A673 (cell line): ENCODE data around the gene CRISPLD2. TPM values are rescaled to one million over a fixed set of nuclear protein-coding genes. Genes with fewer than 3 reads are reported as not detected.
A peak's percentile ranks its signal among the peaks of the same experiment; 100 is the strongest.

Source experiments
- BruUV-seq: library from RNA; stranded (reverse); fragments of 400-500 nt; replicated peaks from 2 replicates; lab custom pipeline; 2021; lab: Mats Ljungman, UMichigan
- CTCF ChIA-PET: fragments of 300-600 bp; sonication (Branson Sonifier 250); formaldehyde crosslinking; loops from one replicate; lab custom pipeline; 2022; ENCODE audit warnings: antibody characterized with exemption; lab: Charles Lee
- POLR2A ChIA-PET: fragments of 300-600 bp; sonication (Branson Sonifier 250); formaldehyde crosslinking; loops from one replicate; lab custom pipeline; 2022; ENCODE audit warnings: antibody characterized with exemption; ENCODE audit not compliant: low non-redundant PET; lab: Charles Lee
- DNase-seq: peaks from one replicate; pipeline ENCODE4 v3.0.0-alpha.2; 2015; ENCODE audit warnings: low spot score
- H3K27ac ChIP-seq: fragments of 200-600 bp; sonication (generic); 2 replicates; pipeline ENCODE4 v1.5.1; 2016; ENCODE audit warnings: mixed run types, low read depth, mild to moderate bottlenecking, mixed read lengths, antibody characterized with exemption, low read length; ENCODE audit not compliant: poor library complexity, severe bottlenecking
- H3K27me3 ChIP-seq: fragments of 200-600 bp; sonication (generic); replicated peaks from 2 replicates; pipeline ENCODE4 v1.6.1; 2017; ENCODE audit warnings: mixed run types, low read depth, mild to moderate bottlenecking, mixed read lengths, antibody characterized with exemption, low read length; ENCODE audit not compliant: insufficient read depth, poor library complexity
- H3K36me3 ChIP-seq: fragments of 200-600 bp; sonication (generic); 2 replicates; pipeline ENCODE4 v1.6.1; 2016; ENCODE audit warnings: mixed run types, mild to moderate bottlenecking, mixed read lengths, antibody characterized with exemption, low read length; ENCODE audit not compliant: insufficient read depth, poor library complexity, severe bottlenecking
- H3K4me1 ChIP-seq: fragments of 200-600 bp; sonication (generic); 2 replicates; pipeline ENCODE4 v1.6.1; 2017; ENCODE audit warnings: mixed run types, mild to moderate bottlenecking, mixed read lengths, antibody characterized with exemption, low read length; ENCODE audit not compliant: insufficient read depth, poor library complexity, severe bottlenecking
- H3K4me3 ChIP-seq: fragments of 200-600 bp; sonication (generic); 2 replicates; pipeline ENCODE4 v1.5.1; 2016; ENCODE audit warnings: low read depth, mixed run types, mild to moderate bottlenecking, mixed read lengths, low read length; ENCODE audit not compliant: poor library complexity, severe bottlenecking
- H3K9me3 ChIP-seq: fragments of 200-600 bp; sonication (generic); 2 replicates; pipeline ENCODE4 v1.6.1; 2016; ENCODE audit warnings: mixed run types, low read depth, mild to moderate bottlenecking, mixed read lengths, antibody characterized with exemption, low read length; ENCODE audit not compliant: poor library complexity, severe bottlenecking
- EZH2 ChIP-seq: fragments of 200-600 bp; sonication (generic); IDR thresholded peaks from 2 replicates; pipeline ENCODE4 v1.6.1; 2017; ENCODE audit warnings: borderline replicate concordance, low read depth, mild to moderate bottlenecking, mixed read lengths, antibody characterized with exemption, low read length; ENCODE audit not compliant: poor library complexity, severe bottlenecking
- intact Hi-C: fragments of 100-400 bp; cut with micrococcal nuclease; formaldehyde crosslinking; loops from one replicate; pipeline ENCODE4 v1.10.0; 2022; ENCODE audit not compliant: unreplicated experiment
- total RNA-seq: library from RNA; stranded (reverse); gene quantifications from 2 replicates; pipeline ENCODE4 v1.2.3, GENCODE V29; 2021
- TF ChIP-seq, protein P1 (sequence below): fragments of 300-800, 200-600 bp; sonication (generic); conservative IDR thresholded peaks from 2 replicates; pipeline ENCODE4 v1.5.1; 2017; ENCODE audit warnings: low read depth, mild to moderate bottlenecking, antibody characterized with exemption, low read length, moderate library complexity, mixed read lengths

Gene CRISPLD2
- total RNA-seq, 1 experiment from 2014 or later = 0.32 TPM

- Histone ChIP-seq H3K27ac (no peak overlapping the region), H3K4me1 (no peaks in the 10 kb centered on the region), H3K36me3 (no peaks in the 10 kb centered on the region), H3K4me3 (no peak overlapping the region), H3K9me3 (no peaks in the 10 kb centered on the region), H3K27me3 (no peaks in the 10 kb centered on the region)
- CTCF ChIA-PET = interaction anchor here (0.5 kb wide), 1 partner anchor 170 kb away, joined by 3 read pairs; no protein-coding TSS in a partner anchor
- intact Hi-C loops = loop anchor here (1.0 to 5.0 kb wide), 2 partner anchors 27 to 47 kb away; no protein-coding TSS in a partner anchor
- DNase-seq = peak; percentile 41
- BruUV-seq = no TSS peak
- no peak for TF ChIP-seq EZH2
- TF ChIP-seq, protein P1, sequence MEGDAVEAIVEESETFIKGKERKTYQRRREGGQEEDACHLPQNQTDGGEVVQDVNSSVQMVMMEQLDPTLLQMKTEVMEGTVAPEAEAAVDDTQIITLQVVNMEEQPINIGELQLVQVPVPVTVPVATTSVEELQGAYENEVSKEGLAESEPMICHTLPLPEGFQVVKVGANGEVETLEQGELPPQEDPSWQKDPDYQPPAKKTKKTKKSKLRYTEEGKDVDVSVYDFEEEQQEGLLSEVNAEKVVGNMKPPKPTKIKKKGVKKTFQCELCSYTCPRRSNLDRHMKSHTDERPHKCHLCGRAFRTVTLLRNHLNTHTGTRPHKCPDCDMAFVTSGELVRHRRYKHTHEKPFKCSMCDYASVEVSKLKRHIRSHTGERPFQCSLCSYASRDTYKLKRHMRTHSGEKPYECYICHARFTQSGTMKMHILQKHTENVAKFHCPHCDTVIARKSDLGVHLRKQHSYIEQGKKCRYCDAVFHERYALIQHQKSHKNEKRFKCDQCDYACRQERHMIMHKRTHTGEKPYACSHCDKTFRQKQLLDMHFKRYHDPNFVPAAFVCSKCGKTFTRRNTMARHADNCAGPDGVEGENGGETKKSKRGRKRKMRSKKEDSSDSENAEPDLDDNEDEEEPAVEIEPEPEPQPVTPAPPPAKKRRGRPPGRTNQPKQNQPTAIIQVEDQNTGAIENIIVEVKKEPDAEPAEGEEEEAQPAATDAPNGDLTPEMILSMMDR = peak; percentile 80
- POLR2A ChIA-PET = no interaction called here
Measured at GRCh38 chr16:84925092-84925772, 105.4 kb downstream of the CRISPLD2 start.

GRCh38 chr16:84925773-84926372, 106.1 kb downstream of the CRISPLD2 start:
- BruUV-seq = no TSS peak
- no peaks in the 10 kb centered on the region for H3K4me1 ChIP-seq
- no peak overlapping the region for H3K27ac ChIP-seq
- H3K9me3 ChIP-seq = no peaks in the 10 kb centered on the region
- no peak overlapping the region for H3K4me3 ChIP-seq
- POLR2A ChIA-PET = no interaction called here
- H3K27me3 ChIP-seq = no peaks in the 10 kb centered on the region
- no peaks in the 10 kb centered on the region for H3K36me3 ChIP-seq
- DNase-seq = no peak
- intact Hi-C loops = loop anchor here (1.0 to 5.0 kb wide), 2 partner anchors 26 to 46 kb away; no protein-coding TSS in a partner anchor
- TF ChIP-seq, protein P1 = no peak
- TF ChIP-seq EZH2 = no peak
- CTCF ChIA-PET = no interaction called here

- CTCF ChIA-PET = no interaction called here
- H3K9me3 ChIP-seq = no peaks in the 10 kb centered on the region
- no peak overlapping the region for H3K4me3 ChIP-seq
- no TSS peak for BruUV-seq
- POLR2A ChIA-PET = no interaction called here
- TF ChIP-seq, protein P1 = no peak
- no peaks in the 10 kb centered on the region for H3K36me3 ChIP-seq
- no peaks in the 10 kb centered on the region for H3K4me1 ChIP-seq
- H3K27ac ChIP-seq = no peak overlapping the region
- intact Hi-C loops = loop anchor here (5.0 kb wide), 1 partner anchor 46 kb away; no protein-coding TSS in a partner anchor
- H3K27me3 ChIP-seq = no peaks in the 10 kb centered on the region
- no peak for DNase-seq
Measured at GRCh38 chr16:84926462-84926861, 106.7 kb downstream of the CRISPLD2 start.
